Neural cell (in vitro differentiated cells): Measurements from ENCODE around the gene TRMT11. TPM values are rescaled to one million over a fixed set of nuclear protein-coding genes. Genes with fewer than 3 reads are reported as not detected.

Experiments
- H2AFZ ChIP-seq: fragments of 200-600, 300-800 bp; sonication (generic), shearing (Covaris generic); 2 replicates; pipeline ENCODE4 v1.6.0; 2014; ENCODE audit warnings: low read depth, mild to moderate bottlenecking, antibody characterized with exemption, low read length, moderate library complexity
- H3F3A ChIP-seq: fragments of 200-600 bp; shearing (Covaris generic); 2 replicates; pipeline ENCODE4 v1.6.1; 2016; ENCODE audit warnings: mild to moderate bottlenecking, moderate library complexity, mixed read lengths, antibody characterized with exemption, low read length; ENCODE audit not compliant: insufficient read depth, poor library complexity, severe bottlenecking
- H3K27ac ChIP-seq: fragments of 200-600, 300-800 bp; sonication (generic), shearing (Covaris generic); 2 replicates; pipeline ENCODE4 v1.5.1; 2014; ENCODE audit warnings: mild to moderate bottlenecking, low read length, moderate library complexity
- H3K27me3 ChIP-seq: fragments of 300-800, 200-600 bp; sonication (generic), shearing (Covaris generic); 2 replicates; pipeline ENCODE4 v1.6.0; 2014; ENCODE audit warnings: mild to moderate bottlenecking, low read depth, low read length, moderate library complexity; ENCODE audit not compliant: insufficient read depth
- H3K36me3 ChIP-seq: fragments of 300-800, 200-600 bp; sonication (generic), shearing (Covaris generic); 2 replicates; pipeline ENCODE4 v1.5.1; 2014; ENCODE audit warnings: mild to moderate bottlenecking, antibody characterized with exemption, low read length, moderate library complexity; ENCODE audit not compliant: insufficient read depth
- H3K4me2 ChIP-seq: fragments of 300-800, 200-600 bp; sonication (generic), shearing (Covaris generic); 2 replicates; pipeline ENCODE4 v1.6.0; 2014; ENCODE audit warnings: mild to moderate bottlenecking, low read length
- H3K4me3 ChIP-seq: fragments of 300-800, 200-600 bp; sonication (generic), shearing (Covaris generic); 2 replicates; pipeline ENCODE4 v1.5.1; 2014; ENCODE audit warnings: mild to moderate bottlenecking, low read length, moderate library complexity
- H3K79me2 ChIP-seq: fragments of 200-600 bp; shearing (Covaris generic); replicated peaks from 2 replicates; pipeline ENCODE4 v1.6.0; 2014; ENCODE audit warnings: mild to moderate bottlenecking, low read length, moderate library complexity; ENCODE audit not compliant: insufficient read depth
- H3K9ac ChIP-seq: fragments of 300-800, 200-600 bp; sonication (generic), shearing (Covaris generic); 2 replicates; pipeline ENCODE4 v1.6.1; 2016; ENCODE audit warnings: mild to moderate bottlenecking, low read length, mixed read lengths
- H3K9me2 ChIP-seq: fragments of 200-600 bp; shearing (Covaris generic); 2 replicates; pipeline ENCODE4 v1.6.1; 2016; ENCODE audit warnings: mild to moderate bottlenecking, low read length, mixed read lengths; ENCODE audit not compliant: insufficient read depth
- H3K9me3 ChIP-seq: fragments of 200-600, 300-800 bp; sonication (generic), shearing (Covaris generic); 2 replicates; pipeline ENCODE4 v1.6.1; 2016; ENCODE audit warnings: mild to moderate bottlenecking, mixed run types, low read length, moderate library complexity, mixed read lengths
- H4K20me1 ChIP-seq: fragments of 200-600 bp; shearing (Covaris generic); 2 replicates; pipeline ENCODE4 v1.6.1; 2016; ENCODE audit warnings: mild to moderate bottlenecking, mixed run types; ENCODE audit not compliant: insufficient read depth
- EP300 ChIP-seq: fragments of 450-650 bp; conservative IDR thresholded peaks from 2 replicates; pipeline ENCODE4 v1.6.1; 2014; ENCODE audit warnings: antibody characterized with exemption, mild to moderate bottlenecking, moderate library complexity; ENCODE audit not compliant: poor library complexity, severe bottlenecking
- EZH2 ChIP-seq: fragments of 200-600, 300-800 bp; shearing (Covaris generic), sonication (generic); IDR thresholded peaks from 2 replicates; pipeline ENCODE4 v1.6.1; 2014; ENCODE audit warnings: antibody characterized with exemption, low read length, borderline replicate concordance, mild to moderate bottlenecking; ENCODE audit not compliant: insufficient read depth, poor library complexity, severe bottlenecking
- MXI1 ChIP-seq: fragments of 450-650 bp; conservative IDR thresholded peaks from 2 replicates; pipeline ENCODE4 v1.6.1; 2014; ENCODE audit warnings: antibody characterized with exemption, mild to moderate bottlenecking; ENCODE audit not compliant: poor library complexity, severe bottlenecking
- POLR2AphosphoS5 ChIP-seq: IDR thresholded peaks from 2 replicates; pipeline ENCODE4 v1.6.1; 2012
- RAD21 ChIP-seq: fragments of 450-650 bp; conservative IDR thresholded peaks from 2 replicates; pipeline ENCODE4 v1.6.1; 2014; ENCODE audit warnings: antibody characterized with exemption, mild to moderate bottlenecking, moderate library complexity
- SMC3 ChIP-seq: fragments of 450-650 bp; conservative IDR thresholded peaks from 2 replicates; pipeline ENCODE4 v1.6.1; 2014; ENCODE audit warnings: antibody characterized with exemption, mild to moderate bottlenecking, moderate library complexity; ENCODE audit not compliant: poor library complexity
- TAF1 ChIP-seq: IDR thresholded peaks from 2 replicates; pipeline ENCODE4 v1.6.1; 2012; ENCODE audit warnings: low read depth
- polyA plus RNA-seq: library from polyadenylated mRNA; depleted of rRNA; stranded (reverse); fragments of >200 nt; gene quantifications from 2 replicates; pipeline ENCODE4 v1.2.3, GENCODE V29; 2014
- TF ChIP-seq, protein P1 (sequence below): IDR thresholded peaks from 2 replicates; pipeline ENCODE4 v1.6.1; 2012; ENCODE audit warnings: borderline replicate concordance
- TF ChIP-seq, protein P2 (sequence below): fragments of 450-650 bp; IDR thresholded peaks from 2 replicates; pipeline ENCODE4 v1.5.1; 2014; ENCODE audit warnings: antibody characterized with exemption, mild to moderate bottlenecking, moderate library complexity; ENCODE audit not compliant: poor library complexity, severe bottlenecking

Gene TRMT11
- polyA plus RNA-seq, 1 donor from 2014 or later = 37.6 TPM

DNA sequence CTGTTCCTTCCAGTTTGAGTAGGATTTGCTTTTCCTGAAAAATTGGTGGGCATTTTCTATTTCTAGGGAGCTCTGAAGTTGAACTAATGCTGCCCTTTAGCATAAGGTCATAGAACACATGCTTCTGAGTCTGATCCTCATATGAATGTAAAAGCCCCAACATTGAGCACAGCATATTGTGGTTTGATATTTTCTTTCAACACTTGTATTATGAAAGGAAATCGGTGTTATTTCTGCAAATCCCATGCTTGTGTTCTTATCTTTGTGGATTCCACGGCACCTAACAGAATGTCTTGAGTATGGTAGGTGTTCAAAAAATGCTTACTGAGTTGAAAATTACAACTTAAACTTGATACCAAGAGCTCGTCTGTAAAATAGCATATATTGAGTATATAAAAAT, 85.8 kb downstream of the TRMT11 start:
- Histone ChIP-seq H3K9me2 (no peaks in the 10 kb centered on the region), H3K4me3 (no peak overlapping the region), H3K27me3 (no peaks in the 10 kb centered on the region), H3K9ac (no peak overlapping the region), H3K79me2 (no peaks in the 10 kb centered on the region), H3K9me3 (no peaks in the 10 kb centered on the region), H3K27ac (no peak overlapping the region), H2AFZ (no peak overlapping the region), H3K36me3 (no peaks in the 10 kb centered on the region), H3K4me2 (no peak overlapping the region), H3F3A (no peaks in the 10 kb centered on the region), H4K20me1 (no peaks in the 10 kb centered on the region)
- TF ChIP-seq TAF1 (no peak), RAD21 (no peak), EZH2 (no peak), MXI1 (no peak), SMC3 (no peak), POLR2AphosphoS5 (no peak), EP300 (no peak)
- TF ChIP-seq, protein P1, sequence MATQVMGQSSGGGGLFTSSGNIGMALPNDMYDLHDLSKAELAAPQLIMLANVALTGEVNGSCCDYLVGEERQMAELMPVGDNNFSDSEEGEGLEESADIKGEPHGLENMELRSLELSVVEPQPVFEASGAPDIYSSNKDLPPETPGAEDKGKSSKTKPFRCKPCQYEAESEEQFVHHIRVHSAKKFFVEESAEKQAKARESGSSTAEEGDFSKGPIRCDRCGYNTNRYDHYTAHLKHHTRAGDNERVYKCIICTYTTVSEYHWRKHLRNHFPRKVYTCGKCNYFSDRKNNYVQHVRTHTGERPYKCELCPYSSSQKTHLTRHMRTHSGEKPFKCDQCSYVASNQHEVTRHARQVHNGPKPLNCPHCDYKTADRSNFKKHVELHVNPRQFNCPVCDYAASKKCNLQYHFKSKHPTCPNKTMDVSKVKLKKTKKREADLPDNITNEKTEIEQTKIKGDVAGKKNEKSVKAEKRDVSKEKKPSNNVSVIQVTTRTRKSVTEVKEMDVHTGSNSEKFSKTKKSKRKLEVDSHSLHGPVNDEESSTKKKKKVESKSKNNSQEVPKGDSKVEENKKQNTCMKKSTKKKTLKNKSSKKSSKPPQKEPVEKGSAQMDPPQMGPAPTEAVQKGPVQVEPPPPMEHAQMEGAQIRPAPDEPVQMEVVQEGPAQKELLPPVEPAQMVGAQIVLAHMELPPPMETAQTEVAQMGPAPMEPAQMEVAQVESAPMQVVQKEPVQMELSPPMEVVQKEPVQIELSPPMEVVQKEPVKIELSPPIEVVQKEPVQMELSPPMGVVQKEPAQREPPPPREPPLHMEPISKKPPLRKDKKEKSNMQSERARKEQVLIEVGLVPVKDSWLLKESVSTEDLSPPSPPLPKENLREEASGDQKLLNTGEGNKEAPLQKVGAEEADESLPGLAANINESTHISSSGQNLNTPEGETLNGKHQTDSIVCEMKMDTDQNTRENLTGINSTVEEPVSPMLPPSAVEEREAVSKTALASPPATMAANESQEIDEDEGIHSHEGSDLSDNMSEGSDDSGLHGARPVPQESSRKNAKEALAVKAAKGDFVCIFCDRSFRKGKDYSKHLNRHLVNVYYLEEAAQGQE = no peak
- TF ChIP-seq, protein P2, sequence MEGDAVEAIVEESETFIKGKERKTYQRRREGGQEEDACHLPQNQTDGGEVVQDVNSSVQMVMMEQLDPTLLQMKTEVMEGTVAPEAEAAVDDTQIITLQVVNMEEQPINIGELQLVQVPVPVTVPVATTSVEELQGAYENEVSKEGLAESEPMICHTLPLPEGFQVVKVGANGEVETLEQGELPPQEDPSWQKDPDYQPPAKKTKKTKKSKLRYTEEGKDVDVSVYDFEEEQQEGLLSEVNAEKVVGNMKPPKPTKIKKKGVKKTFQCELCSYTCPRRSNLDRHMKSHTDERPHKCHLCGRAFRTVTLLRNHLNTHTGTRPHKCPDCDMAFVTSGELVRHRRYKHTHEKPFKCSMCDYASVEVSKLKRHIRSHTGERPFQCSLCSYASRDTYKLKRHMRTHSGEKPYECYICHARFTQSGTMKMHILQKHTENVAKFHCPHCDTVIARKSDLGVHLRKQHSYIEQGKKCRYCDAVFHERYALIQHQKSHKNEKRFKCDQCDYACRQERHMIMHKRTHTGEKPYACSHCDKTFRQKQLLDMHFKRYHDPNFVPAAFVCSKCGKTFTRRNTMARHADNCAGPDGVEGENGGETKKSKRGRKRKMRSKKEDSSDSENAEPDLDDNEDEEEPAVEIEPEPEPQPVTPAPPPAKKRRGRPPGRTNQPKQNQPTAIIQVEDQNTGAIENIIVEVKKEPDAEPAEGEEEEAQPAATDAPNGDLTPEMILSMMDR = no peak

DNA sequence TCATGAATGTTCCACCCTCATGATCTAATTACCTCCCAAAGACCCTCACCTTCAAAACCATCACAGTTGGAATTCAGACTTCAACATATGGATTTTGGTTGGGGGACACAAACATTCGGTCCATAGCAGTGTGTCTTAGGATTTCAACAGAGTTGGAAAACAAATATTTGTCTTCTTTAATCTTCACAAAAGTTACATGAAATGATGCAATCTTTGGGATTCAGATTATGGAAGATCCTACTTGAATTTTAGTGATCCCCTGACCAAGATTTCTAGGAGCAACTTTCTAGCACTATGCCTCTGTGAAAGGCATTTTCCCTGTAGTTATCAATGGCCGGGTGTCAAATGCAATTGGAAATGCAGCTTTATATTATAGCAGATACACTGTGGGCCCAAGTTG, 86.5 kb downstream of the TRMT11 start:
- Histone ChIP-seq H4K20me1 (no peaks in the 10 kb centered on the region), H3F3A (no peaks in the 10 kb centered on the region), H3K9me3 (no peaks in the 10 kb centered on the region), H3K9ac (no peak overlapping the region), H3K4me2 (no peak overlapping the region), H3K9me2 (no peaks in the 10 kb centered on the region), H3K79me2 (no peaks in the 10 kb centered on the region), H3K36me3 (no peaks in the 10 kb centered on the region), H3K4me3 (no peak overlapping the region), H3K27me3 (no peaks in the 10 kb centered on the region), H3K27ac (no peak overlapping the region), H2AFZ (no peak overlapping the region)
- TF ChIP-seq, protein P2 = no peak
- TF ChIP-seq EZH2 = no peak
- TF ChIP-seq RAD21 = no peak
- no peak for TF ChIP-seq POLR2AphosphoS5
- TF ChIP-seq, protein P1 = no peak
- no peak for TF ChIP-seq TAF1
- TF ChIP-seq SMC3 = no peak
- no peak for TF ChIP-seq MXI1
- no peak for TF ChIP-seq EP300
